Stromal cell of bone marrow (primary cell): Measurements from ENCODE around the gene SLC18A2.
"Not testable (repeated sequence)": the region's sequence is repeated elsewhere in the genome, so short reads cannot be mapped to it uniquely, and the experiment has no call there.

Source experiments
- DNase-seq: peaks from one replicate; pipeline ENCODE4 v3.0.0-alpha.2; 2012; ENCODE audit warnings: low read depth

Gene SLC18A2

DNA sequence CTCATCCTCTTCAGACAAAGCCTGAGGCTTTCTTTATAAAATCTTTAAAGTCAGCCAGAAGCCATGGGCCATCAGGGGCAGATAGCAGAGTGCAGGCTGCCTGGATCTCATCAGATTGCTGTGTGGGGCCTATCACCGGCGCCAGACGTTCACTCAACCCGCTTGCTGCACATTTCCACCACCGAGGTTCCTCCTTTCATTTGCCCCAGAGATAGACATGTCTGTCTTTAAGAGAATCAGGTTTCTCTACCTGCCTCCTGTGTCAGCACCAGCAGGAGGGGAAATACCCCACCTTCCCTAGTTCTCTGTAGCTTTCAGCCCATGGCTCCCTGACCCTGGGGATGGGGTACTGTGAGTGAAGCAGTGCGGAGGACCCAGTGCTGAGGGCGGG, 22.0 kb downstream of the SLC18A2 start:
- DNase-seq: no peak

DNA sequence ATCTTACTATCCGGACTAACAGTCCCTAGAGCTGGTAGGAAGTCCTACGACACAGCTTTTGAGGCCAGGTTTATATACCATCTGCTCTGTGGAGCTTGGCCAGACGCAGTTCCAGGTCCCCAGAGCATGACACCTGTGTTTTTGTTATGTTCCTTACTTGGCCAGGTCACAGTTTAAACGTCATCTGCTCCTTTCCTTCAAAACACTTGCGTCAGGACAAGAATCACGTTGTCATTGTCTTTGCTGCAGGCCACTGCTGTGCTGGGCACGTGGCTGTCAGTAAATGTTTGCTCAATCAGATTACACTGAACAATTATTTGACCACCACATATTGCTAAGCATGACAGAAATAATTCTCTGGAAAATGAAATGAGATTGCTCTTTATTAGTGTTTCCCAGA, 23.9 kb downstream of the SLC18A2 start:
- no peak for DNase-seq

- no peak for DNase-seq
Measured at GRCh38 chr10:117266400-117266799, 25.5 kb downstream of the SLC18A2 start.

DNA sequence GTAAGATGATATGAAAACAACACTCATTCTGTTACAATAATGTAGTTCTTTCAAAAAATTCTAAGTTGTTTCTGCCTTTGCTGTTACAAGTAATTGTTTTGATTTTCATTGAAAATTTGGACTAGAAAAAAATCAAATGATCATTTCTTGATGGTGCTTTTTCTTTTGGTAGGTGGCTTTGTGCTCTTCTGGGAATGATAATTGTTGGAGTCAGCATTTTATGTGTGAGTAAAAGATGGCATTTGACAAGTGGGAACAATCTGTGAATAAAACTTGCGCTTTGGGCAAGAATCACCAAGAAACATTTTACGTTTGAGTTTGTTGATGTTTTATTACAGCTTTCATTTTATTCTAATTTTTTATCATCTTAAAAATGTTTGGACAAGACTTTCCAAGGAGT, 25.9 kb downstream of the SLC18A2 start:
- no peak for DNase-seq

- DNase-seq: no peak
Measured at GRCh38 chr10:117268258-117268657, 27.3 kb downstream of the SLC18A2 start.

DNA sequence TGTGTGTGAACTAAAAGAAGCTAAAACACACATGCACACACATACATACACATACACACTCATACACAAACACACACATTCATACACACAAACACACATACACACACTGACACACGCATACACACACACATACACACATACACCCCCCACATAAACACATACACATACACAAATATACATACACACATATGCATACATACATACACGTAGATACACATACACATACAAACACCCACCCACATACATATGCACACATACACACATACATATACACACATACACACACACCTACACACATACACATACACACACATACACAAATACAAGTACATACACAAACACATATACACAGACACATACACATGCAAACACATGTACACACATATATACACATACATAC, 28.0 kb downstream of the SLC18A2 start:
- DNase-seq: no peak

DNA sequence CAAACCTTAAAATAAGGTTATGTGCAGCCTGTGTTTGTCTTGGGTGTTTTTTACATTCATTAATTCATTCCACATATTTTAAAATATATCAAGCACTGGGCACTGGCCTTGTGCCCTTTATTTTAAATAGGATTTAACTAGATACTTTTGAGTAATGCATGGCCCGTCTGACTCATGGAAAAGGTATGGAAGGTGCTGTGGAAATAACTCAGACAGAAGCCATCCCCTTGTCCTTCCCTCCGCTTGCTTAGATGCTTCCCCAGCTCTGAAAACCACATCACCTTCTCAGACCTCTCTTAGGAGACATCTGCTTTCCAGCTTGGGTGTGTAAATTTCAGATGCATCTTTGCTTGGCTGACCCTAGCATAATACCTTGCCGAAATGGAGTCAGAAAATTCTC, 30.5 kb downstream of the SLC18A2 start:
- DNase-seq: no peak

DNA sequence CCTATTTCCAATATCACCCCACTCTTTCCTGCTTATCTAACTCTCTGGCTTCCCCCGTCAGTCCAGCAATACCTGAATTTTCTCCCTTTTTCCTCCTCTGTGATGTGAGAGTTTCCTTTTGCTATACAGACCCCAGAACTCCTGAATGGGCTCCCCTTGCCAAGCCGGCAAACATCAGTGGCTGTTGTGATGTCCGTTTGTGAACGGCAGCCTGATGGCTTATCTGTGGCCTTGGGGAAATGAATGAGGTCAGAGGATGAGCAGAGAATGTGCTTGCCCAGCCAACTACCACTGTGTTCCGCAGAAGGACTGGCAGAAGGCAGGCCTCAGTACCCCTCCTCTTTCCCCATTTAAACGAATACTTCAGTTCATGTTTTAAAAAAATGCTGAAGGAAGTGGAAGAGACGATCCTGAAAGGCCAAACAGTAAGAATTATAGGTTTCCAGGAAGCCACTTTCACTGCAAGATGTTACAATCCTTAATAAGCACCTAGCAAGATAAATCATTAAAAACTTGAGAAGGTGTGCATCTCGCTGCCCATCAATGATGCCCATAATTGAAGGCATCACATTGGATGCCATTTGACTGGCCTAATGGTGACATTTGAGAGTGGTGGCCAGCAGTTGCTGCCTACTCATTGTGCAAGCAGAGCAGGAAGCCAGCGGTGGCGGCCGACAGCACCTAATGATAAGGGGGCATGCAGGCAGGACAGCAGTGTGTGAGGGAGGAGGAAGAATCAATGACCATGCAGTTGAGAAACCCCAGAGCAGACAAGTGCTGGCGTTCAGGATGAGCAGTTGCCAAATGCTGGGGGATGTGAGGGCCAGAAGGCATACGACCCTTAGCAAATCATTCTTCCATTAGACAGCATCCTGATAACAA, 31.5 kb downstream of the SLC18A2 start:
- no peak for DNase-seq

DNA sequence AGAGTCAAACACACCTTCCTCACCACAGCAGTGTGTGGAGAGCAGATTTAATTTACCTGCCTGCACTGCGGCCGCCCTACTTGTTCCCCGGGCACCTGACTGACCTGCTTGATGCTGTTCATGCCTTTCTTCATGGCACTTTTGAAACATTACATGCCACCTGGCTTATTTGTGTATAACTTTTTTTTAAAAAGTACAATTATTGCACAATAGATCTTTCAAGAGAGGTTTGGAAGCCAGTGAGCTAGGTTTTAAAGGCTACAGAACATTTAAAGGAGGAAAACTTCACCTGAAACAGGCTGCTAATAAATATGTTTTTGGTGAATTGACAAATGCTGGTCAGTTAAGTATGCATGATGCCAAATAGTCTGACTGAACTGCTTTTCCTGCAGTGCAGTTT, 33.1 kb downstream of the SLC18A2 start:
- DNase-seq: no peak

DNA sequence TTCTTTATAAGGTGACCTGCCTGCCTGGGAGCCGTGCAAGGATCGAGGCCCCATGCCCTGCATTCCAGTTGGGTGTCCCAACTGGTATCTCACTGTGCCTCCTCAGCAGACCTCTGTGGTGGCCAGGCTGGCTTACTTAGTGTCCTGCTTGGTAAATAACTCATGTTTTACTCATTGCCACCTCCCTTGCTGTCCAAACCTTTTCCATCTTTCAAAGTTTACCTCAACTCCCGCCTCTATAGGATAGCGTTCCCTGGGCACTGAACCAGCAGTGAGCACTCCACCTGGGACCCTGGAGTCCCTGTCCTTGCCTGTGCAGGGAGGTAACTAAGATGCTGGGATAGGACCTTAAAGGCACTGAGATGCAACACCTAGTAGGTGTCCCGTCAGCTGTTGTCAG, 33.6 kb downstream of the SLC18A2 start:
- DNase-seq: no peak

- DNase-seq: no peak
Measured at GRCh38 chr10:117275121-117275520, 34.2 kb downstream of the SLC18A2 start.

DNA sequence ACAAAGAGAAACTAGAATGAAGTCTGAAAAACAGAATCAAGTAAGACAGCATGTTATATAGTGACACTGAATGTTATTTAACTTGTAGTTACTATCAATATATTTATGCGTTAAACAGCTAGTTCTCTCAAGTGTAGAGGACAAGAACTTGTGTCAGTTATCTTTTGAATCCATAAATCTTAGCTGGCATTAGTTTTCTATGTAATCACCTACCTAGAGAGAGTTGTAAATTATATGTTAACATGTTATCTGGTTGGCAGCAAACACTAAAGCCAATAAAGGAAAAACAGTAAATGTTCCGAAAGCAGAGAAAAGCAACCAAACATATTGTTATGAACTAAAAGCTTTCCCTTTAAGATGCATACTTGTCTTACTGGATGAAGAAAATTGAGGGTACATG, 36.8 kb downstream of the SLC18A2 start:
- DNase-seq: no peak

DNA sequence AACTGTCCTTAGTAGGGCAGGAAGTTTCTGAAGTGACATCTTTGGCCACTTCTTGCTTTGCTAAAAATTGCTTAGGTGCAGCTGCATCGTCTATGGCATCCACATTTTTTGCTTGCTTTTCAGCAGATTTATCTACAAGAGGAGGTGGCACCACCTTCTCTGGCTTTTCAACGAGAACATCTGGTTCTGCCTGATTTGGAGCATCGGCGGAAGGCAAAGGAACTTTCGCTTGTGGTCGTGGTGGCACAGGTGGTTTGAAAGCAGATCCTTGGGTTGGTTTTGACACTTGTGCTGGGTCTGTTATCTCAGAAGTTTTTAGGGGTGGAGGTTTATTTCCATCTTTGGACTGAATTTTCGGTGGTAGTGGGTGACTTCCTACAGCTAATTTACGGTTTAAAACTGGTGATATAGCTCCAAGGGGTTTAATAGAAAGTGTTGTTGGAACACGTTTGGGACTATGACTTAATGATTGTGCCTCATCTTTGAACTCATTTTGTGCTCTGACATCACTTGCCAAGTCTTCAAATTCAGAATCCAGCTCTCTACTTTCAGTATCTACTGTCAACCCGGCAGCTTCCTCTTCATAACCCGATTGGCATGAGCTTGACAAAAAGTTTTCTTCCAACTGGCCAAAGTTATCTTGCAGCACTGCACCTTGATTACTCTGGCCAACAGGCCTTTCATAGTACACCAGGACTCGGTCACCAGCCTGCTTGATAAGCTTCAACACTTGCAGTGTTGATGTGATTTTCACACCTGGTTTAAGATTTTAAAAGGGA, 44.0 kb downstream of the SLC18A2 start:
- DNase-seq: no peak

- not testable (repeated sequence) for DNase-seq
Measured at GRCh38 chr10:117290872-117291271, 50.0 kb downstream of the SLC18A2 start.

DNA sequence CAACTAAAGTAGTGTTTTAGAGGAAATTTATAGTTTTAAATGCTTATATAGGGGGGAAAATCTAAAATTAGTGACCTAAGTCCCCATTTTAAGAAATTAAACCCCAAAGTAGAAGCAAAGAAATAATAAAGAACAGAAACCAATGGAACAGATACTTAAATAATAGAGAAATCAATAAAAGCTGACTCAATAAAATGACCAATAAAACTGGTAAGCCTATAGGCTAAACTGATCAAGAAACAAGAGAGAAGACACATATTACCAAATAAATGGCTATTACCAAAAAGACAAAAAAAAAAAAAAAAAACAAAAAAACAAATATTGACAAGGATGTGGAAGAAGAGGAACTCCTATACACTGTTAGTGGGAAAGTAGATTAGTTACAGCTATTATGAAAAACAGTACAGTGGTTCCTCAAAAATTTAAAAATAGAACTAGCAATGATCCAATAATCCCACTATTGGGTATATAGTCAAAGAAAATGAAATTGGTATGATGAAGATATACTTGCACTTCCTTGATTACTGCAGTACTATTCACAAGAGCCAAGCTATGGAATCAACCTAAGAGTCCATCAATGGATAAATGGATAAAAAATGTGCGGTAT, 53.2 kb downstream of the SLC18A2 start:
- DNase-seq: no peak

DNA sequence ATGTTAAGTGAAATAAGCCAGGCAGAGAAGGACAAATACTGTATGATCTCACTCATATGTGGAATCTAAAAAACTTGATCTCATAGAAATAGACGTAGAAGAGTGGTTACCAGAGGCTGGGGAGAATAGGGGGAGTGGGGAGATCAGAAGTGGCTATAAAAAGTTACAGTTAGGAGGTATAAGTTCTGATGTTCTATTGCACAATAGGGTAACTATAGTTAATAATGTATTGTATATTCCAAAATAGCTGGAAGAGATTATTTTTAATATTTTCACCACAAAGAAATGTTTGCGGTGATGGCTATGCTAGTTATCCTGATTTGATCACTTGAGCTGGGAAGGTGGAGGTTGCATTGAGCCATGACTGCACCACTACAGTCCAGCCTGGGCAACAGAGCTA, 53.8 kb downstream of the SLC18A2 start:
- DNase-seq: no peak

DNA sequence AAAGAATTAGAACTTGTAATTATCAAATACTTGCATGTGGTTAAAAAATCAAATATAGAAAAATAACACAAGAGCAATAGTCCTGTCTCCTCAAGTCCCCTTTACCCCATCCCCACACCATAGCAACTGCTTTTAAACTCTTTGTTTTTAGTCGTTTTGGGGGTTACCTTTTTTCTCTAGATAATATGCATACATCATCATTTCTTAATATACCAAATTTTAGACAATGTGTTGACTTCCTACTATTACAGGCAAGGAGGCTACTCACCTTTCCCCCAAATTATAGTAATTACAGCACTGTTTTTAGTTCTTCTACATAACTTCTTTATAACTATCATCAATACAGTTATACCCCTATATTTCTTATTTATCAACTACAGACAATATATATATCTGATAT, 57.3 kb downstream of the SLC18A2 start:
- no peak for DNase-seq

DNA sequence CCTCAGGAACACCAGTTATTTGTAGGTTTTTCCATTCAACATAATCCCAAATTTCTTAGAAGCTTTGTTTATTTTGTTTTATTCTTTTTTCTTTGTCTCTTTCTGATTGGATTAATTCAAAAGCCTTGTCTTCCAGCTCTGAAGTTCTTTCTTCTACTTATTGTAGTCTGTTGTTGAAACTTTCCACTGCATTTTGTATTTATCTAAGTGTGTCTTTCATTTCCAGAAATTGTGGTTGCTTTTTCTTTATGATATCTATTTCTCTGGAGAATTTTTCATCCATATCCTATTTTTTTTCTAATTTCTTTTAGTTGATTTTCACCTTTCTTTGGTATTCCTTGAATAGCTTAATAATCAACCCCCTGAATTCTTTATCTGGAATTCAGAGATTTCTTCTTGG, 58.5 kb downstream of the SLC18A2 start:
- no peak for DNase-seq

GRCh38 chr10:117300671-117301070, 59.8 kb downstream of the SLC18A2 start:
- DNase-seq: no peak

- DNase-seq: not testable (repeated sequence)
Measured at GRCh38 chr10:117303451-117303850, 62.5 kb downstream of the SLC18A2 start.

GRCh38 chr10:117306674-117307073, 65.8 kb downstream of the SLC18A2 start:
- DNase-seq: no peak

- DNase-seq: no peak
Measured at GRCh38 chr10:117311261-117311660, 70.3 kb downstream of the SLC18A2 start.

- DNase-seq: no peak
Measured at GRCh38 chr10:117312430-117312829, 71.5 kb downstream of the SLC18A2 start.
